Neural progenitor cell (in vitro differentiated cells): Measurements from ENCODE around the gene SLC50A1.

Source experiments
- CTCF ChIP-seq: fragments of 200-600 bp; sonication (generic); IDR thresholded peaks from 2 replicates; pipeline ENCODE4 v1.5.1; 2017; ENCODE audit warnings: antibody characterized with exemption, mild to moderate bottlenecking
- EZH2 ChIP-seq: fragments of 200-600 bp; sonication (generic); IDR thresholded peaks from 2 replicates; pipeline ENCODE4 v1.6.1; 2017; ENCODE audit warnings: antibody characterized with exemption, mild to moderate bottlenecking, moderate library complexity
- EZH2phosphoT487 ChIP-seq: fragments of 200-600 bp; sonication (generic); IDR thresholded peaks from 2 replicates; pipeline ENCODE4 v1.6.1; 2017; ENCODE audit warnings: antibody characterized with exemption

DNA sequence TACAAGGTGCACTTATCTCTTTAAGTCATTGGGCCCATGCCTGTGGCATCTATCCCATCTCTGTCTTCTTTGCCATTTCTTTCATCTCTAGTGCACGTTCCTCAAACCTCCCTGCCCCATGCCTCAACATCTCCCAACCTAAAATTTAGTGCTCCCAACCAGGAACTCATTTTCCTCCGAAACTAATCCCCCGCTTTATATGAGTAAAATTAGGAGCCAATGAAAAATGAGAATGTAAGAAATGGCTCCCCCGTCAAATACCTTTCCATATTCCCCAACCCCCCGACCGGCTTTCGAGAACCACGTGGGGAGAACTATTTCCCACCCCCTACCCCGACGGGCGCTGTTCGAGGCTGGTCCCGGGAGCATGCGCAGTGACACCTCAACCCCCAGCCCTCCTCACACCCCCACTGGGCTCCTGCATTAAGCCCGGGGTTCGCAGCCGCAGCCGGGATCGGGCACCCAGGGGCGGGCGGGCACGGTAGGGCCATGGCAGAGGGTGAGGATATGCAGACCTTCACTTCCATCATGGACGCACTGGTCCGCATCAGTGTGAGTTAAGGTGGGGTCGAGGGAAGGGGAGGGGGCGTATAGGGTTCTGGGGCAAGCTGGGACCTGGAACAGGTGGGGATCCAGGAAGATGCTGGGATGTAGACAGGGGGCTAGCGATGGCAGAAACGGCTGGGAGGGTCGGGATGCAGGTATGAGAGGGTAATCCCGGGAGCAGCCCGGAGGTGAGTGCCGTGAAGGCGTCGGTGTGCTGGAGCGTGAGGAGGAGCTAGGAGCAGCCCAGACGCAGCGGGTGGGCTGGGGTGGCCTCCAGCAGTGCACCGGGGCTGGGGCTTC lies 38.0 kb downstream of the SLC50A1 start, which contains the start of gene TRIM46:
- TF ChIP-seq CTCF (no peak), EZH2phosphoT487 (peak; percentile 29), EZH2 (no peak)
